Loucy (cell line): ENCODE data around the gene PNP.
"Not testable (repeated sequence)": the region's sequence is repeated elsewhere in the genome, so short reads cannot be mapped to it uniquely, and the experiment has no call there.

Experiments used
- EZH2phosphoT487 ChIP-seq: fragments of 200-600 bp; IDR thresholded peaks from 2 replicates; pipeline ENCODE4 v1.6.1; 2018; ENCODE audit warnings: antibody characterized with exemption, mild to moderate bottlenecking, moderate library complexity, borderline replicate concordance
- TF ChIP-seq, protein P1 (sequence below): fragments of 200-600 bp; sonication (generic); conservative IDR thresholded peaks from 2 replicates; pipeline ENCODE4 v1.5.1; 2014; ENCODE audit warnings: mild to moderate bottlenecking, antibody characterized with exemption, low read length

DNA sequence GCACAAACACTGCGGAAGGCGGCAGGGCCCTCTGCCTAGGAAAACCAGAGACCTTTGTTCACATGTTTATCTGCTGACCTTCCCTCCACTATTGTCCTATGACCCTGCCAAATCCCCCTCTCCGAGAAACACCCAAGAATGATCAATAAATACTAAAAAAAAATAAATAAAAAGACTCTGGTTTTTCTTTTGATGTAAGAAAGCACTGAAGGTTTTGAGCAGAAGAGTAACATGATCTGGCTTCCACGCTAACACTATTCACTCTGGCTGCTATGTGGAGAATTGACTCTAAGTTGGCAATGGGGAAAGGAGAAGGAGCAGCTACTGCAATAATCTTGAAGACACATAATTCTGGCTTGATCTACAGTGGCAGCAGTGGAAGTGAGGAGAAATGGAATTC, 25.6 kb upstream of the PNP start:
- not testable (repeated sequence) for TF ChIP-seq EZH2phosphoT487
- TF ChIP-seq, protein P1, sequence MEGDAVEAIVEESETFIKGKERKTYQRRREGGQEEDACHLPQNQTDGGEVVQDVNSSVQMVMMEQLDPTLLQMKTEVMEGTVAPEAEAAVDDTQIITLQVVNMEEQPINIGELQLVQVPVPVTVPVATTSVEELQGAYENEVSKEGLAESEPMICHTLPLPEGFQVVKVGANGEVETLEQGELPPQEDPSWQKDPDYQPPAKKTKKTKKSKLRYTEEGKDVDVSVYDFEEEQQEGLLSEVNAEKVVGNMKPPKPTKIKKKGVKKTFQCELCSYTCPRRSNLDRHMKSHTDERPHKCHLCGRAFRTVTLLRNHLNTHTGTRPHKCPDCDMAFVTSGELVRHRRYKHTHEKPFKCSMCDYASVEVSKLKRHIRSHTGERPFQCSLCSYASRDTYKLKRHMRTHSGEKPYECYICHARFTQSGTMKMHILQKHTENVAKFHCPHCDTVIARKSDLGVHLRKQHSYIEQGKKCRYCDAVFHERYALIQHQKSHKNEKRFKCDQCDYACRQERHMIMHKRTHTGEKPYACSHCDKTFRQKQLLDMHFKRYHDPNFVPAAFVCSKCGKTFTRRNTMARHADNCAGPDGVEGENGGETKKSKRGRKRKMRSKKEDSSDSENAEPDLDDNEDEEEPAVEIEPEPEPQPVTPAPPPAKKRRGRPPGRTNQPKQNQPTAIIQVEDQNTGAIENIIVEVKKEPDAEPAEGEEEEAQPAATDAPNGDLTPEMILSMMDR, result not testable (repeated sequence)
